ENCODE data around the gene DLK1.

DLK1 gene

DNA sequence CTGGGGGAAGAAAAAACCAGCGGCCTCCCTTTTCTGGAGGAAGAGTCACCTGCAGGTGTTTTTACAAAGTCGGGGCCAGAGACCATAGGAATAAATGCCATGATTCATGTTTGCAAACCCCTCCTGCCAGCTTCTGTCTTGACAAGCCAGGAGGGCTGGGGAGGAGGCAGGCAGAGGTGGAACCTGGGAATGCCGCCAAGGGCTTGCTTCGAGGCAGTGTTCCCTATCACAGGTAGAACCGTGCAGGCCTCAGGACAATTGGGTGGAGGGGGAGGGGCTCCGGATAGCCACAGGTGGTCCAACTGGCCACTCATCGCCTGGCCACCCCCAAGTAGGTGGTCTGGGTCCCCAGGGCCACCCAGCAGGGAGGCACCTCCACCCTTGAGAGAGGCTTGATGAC, 14.2 kb upstream of the DLK1 start:
- no peak for TF ChIP-seq CTCF (IDR thresholded peaks at IDR 0.05; ENCODE audit: extremely low read depth, insufficient read depth, missing control alignments)
- in situ Hi-C loops (cut with MboI; ENCODE audit: low pct_unique_long_range_greater_than_20kb, low sequenced_read_pairs, unreplicated experiment) = no loop called here
- DNase-seq (ENCODE audit: low spot score) = no peak

DNA sequence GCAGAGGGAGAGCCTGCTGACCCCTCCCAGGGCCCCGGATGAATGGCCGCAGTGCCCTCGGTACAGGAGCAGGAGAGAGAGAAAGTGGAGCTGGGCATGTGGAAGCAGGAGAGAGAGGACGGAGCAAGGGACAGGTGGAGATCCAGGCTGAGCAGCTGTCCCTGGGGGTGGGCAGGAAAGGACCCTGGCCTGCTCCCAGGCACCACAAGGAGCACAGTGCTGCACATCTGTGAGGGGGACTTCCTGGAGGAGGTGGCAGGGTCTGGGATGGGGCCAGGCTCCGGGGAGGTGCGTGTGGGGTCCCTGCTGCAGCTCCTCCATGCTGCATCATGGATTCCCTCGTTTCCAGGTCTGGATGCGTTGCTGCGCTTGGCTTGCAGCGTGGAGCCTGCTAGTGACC, 13.0 kb upstream of the DLK1 start:
- no peak for DNase-seq (ENCODE audit: low spot score)
- in situ Hi-C loops (cut with MboI; ENCODE audit: low pct_unique_long_range_greater_than_20kb, low sequenced_read_pairs, unreplicated experiment) = no loop called here
- no peak for TF ChIP-seq CTCF (IDR thresholded peaks at IDR 0.05; ENCODE audit: extremely low read depth, insufficient read depth, missing control alignments)

DNA sequence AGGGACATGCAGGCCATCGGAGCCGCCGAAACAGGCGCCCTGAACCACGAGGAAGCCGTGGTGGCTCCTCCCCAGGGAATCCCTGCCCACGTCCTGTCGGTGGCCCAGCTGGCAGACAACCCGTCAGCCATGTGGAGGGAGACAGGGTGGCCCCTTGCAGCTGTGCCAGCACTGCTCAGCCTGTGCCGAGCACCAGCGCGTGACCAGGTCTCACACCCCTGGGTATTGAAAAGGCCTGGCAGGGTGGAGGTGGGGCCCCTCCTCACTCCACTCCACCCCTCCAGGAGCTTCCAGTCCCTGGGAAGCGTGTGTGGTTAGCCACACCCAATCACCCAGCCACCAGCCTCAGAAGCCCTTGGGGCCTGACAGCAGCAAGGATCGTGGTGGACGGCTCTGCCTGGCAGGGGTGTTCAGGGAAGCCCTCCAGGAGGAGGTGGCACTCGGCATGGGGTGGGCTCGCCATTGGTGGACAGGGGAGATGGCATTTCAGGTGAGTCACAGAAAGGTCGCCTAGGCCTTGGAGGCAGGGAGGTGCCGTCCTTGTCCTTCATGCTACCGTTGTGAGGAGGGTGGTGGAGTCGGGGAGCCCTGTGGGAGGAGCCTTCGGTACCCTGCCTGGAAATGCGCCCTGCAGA, 12.3 kb upstream of the DLK1 start:
- DNase-seq (ENCODE audit: low spot score) = no peak
- TF ChIP-seq CTCF (IDR thresholded peaks at IDR 0.05; ENCODE audit: extremely low read depth, insufficient read depth, missing control alignments) = no peak
- in situ Hi-C loops (cut with MboI; ENCODE audit: low pct_unique_long_range_greater_than_20kb, low sequenced_read_pairs, unreplicated experiment) = no loop called here

DNA sequence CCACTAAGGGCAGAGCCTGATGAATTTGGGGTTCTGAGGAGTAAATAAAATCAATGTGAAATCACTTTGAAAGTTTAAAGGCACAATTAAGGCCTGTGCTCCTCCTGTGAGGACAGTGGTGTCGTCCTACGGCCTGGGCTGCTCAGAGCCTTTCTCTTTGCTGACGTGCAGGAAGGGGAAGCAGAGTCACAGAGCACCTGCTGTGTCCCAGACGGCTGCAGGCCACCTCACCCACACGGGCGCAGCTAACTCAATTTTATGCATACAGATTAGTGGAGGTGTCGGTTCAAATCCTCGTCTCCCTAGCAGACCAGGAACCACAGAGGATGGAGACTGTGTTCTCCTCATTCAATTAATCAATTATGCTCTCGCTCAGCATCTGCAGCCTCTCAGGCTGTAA, 11.4 kb upstream of the DLK1 start:
- in situ Hi-C loops (cut with MboI; ENCODE audit: low pct_unique_long_range_greater_than_20kb, low sequenced_read_pairs, unreplicated experiment) = no loop called here
- TF ChIP-seq CTCF (IDR thresholded peaks at IDR 0.05; ENCODE audit: extremely low read depth, insufficient read depth, missing control alignments) = no peak
- DNase-seq (ENCODE audit: low spot score) = no peak

GRCh38 chr14:100715803-100716202, 10.9 kb upstream of the DLK1 start:
- in situ Hi-C loops (cut with MboI; ENCODE audit: low pct_unique_long_range_greater_than_20kb, low sequenced_read_pairs, unreplicated experiment) = no loop called here
- no peak for TF ChIP-seq CTCF (IDR thresholded peaks at IDR 0.05; ENCODE audit: extremely low read depth, insufficient read depth, missing control alignments)
- no peak for DNase-seq (ENCODE audit: low spot score)

- no peak for DNase-seq (ENCODE audit: low spot score)
- in situ Hi-C loops (cut with MboI; ENCODE audit: low pct_unique_long_range_greater_than_20kb, low sequenced_read_pairs, unreplicated experiment) = no loop called here
- TF ChIP-seq CTCF (IDR thresholded peaks at IDR 0.05; ENCODE audit: extremely low read depth, insufficient read depth, missing control alignments) = no peak
Measured at GRCh38 chr14:100717386-100717785, 9.3 kb upstream of the DLK1 start.

Data from GM13977 (cell line).